Lung (tissue), 12 donors: ENCODE data around the gene ZNF425. TPM values are rescaled to one million over a fixed set of nuclear protein-coding genes. Genes with fewer than 3 reads are reported as not detected.

Source experiments
- ATAC-seq: fragments of 200-7000 bp; cut with Tn5 transposase; one replicate; pipeline ENCODE4 v1.9.1; 2020; ENCODE audit warnings: moderate number of reproducible peaks; ENCODE audit not compliant: insufficient read depth, low FRiP score
- DNase-seq, 3 donors: peaks; one replicate each; pipeline ENCODE4 v3.0.0-alpha.2; 2013 to 2017
- H3K27ac ChIP-seq, 2 donors: one replicate each; pipeline ENCODE4 v1.5.1; 2013; ENCODE audit warnings: mild to moderate bottlenecking in 2 of 2, moderate library complexity in 2 of 2, control low read depth in 1 of 2, inconsistent platforms in 1 of 2, low read depth in 1 of 2, low read length in 1 of 2
- H3K27me3 ChIP-seq, 3 donors: one replicate each; pipeline ENCODE4 v1.5.1; 2013; ENCODE audit warnings: low read length in 2 of 3; ENCODE audit not compliant: control insufficient read depth in 3 of 3, insufficient read depth in 3 of 3
- H3K36me3 ChIP-seq, 4 donors: one replicate each; pipeline ENCODE4 v1.5.1; 2013; ENCODE audit warnings: low read length in 4 of 4, mild to moderate bottlenecking in 1 of 4, moderate library complexity in 1 of 4; ENCODE audit not compliant: control insufficient read depth in 4 of 4, insufficient read depth in 4 of 4
- H3K4me1 ChIP-seq, 5 donors: one replicate each; pipeline ENCODE4 v1.5.1; 2013; ENCODE audit warnings: low read length in 5 of 5, mild to moderate bottlenecking in 2 of 5, moderate library complexity in 1 of 5; ENCODE audit not compliant: control insufficient read depth in 5 of 5, insufficient read depth in 5 of 5
- H3K4me3 ChIP-seq: one replicate; pipeline ENCODE4 v1.5.1; 2013; ENCODE audit warnings: mild to moderate bottlenecking, control low read depth, moderate library complexity
- H3K9ac ChIP-seq, 2 donors: one replicate each; pipeline ENCODE4 v1.5.1; 2013; ENCODE audit warnings: low read length in 2 of 2, control low read depth in 1 of 2; ENCODE audit not compliant: insufficient read depth in 1 of 2
- H3K9me3 ChIP-seq, 4 donors: one replicate each; pipeline ENCODE4 v1.5.1; 2013; ENCODE audit warnings: low read length in 3 of 4, mild to moderate bottlenecking in 1 of 4, moderate library complexity in 1 of 4; ENCODE audit not compliant: control insufficient read depth in 4 of 4, insufficient read depth in 3 of 4
- WGBS, 2 donors: extraction: QIAGEN DNeasy Blood & Tissue Kit; methylation state at CpG; one replicate each; pipeline ENCODE4 v1.1.7; 2013; 5-methylcytosine and 5-hydroxymethylcytosine counted together
- polyA plus RNA-seq, 2 donors: library from polyadenylated mRNA; stranded (reverse); fragments of 200-250 nt; gene quantifications; one replicate each; pipeline ENCODE4 v1.2.1, GENCODE V29; 2013
- total RNA-seq, 2 donors: library from RNA; depleted of rRNA in 1 of 2; stranded (reverse); fragments of >200 nt in 1 of 2; gene quantifications; one replicate each; pipeline ENCODE4 v1.2.1, GENCODE V29; 2014 to 2021
- TF ChIP-seq, protein P1 (sequence below): IDR thresholded peaks from 2 replicates; pipeline ENCODE4 v1.5.1; 2012; ENCODE audit warnings: mild to moderate bottlenecking; ENCODE audit errors: control extremely low read depth, extremely low read depth
- donor health status: control.
- donor health status: control.
- donor health status: Bipolar disorder and iron deficiency.
- donor health status: healthy.
- donor health status: DM: yes; HTN: yes; CAD: no.

The ZNF425 gene
- total and polyA plus RNA-seq, 4 donors: 0.55 to 2.8 (median 1.2) TPM

DNA sequence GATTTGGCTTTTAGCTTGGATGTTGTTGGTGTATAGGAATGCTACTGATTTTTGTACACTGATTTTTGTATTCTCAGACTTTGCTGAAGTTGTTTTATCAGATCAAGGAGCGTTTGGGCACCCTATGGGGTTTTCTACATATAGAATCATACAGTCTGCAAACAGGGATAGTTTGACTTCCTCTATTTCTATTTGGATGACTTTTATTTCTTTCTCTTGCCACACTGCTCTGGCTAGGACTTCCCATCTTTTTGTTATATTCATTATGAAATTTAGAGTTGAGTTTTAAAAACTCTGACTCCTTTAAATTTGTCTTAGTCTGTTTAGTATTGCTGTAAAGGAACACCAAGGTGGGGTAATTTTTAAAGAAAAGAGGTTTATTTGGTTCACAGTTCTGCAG, 40.3 kb downstream of the ZNF425 start:
- no peak for ATAC-seq
- Histone ChIP-seq H3K4me1 (peaks cover 0 to 5% (median 0%) of the 10 kb centered on the region in 5 donors), H3K4me3 (no peak overlapping the region), H3K27ac (no peak overlapping the region), H3K27me3 (no peaks in the 10 kb centered on the region), H3K9ac (no peak overlapping the region), H3K36me3 (no peaks in the 10 kb centered on the region), H3K9me3 (no peaks in the 10 kb centered on the region)
- DNase-seq: no peak
- TF ChIP-seq, protein P1, sequence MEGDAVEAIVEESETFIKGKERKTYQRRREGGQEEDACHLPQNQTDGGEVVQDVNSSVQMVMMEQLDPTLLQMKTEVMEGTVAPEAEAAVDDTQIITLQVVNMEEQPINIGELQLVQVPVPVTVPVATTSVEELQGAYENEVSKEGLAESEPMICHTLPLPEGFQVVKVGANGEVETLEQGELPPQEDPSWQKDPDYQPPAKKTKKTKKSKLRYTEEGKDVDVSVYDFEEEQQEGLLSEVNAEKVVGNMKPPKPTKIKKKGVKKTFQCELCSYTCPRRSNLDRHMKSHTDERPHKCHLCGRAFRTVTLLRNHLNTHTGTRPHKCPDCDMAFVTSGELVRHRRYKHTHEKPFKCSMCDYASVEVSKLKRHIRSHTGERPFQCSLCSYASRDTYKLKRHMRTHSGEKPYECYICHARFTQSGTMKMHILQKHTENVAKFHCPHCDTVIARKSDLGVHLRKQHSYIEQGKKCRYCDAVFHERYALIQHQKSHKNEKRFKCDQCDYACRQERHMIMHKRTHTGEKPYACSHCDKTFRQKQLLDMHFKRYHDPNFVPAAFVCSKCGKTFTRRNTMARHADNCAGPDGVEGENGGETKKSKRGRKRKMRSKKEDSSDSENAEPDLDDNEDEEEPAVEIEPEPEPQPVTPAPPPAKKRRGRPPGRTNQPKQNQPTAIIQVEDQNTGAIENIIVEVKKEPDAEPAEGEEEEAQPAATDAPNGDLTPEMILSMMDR: no peak
- 29 to 69% methylated on average over 1 of the region's 1 CpG for WGBS, 2 donors

GRCh38 chr7:149084407-149084806, 41.7 kb downstream of the ZNF425 start:
- Histone ChIP-seq H3K27me3 (no peaks in the 10 kb centered on the region), H3K36me3 (peaks cover 0 to 3% (median 0%) of the 10 kb centered on the region in 4 donors), H3K4me3 (no peak overlapping the region), H3K9me3 (no peaks in the 10 kb centered on the region), H3K9ac (no peak overlapping the region), H3K27ac (no peak overlapping the region), H3K4me1 (peaks cover 0 to 5% (median 0%) of the 10 kb centered on the region in 5 donors)
- WGBS, 2 donors: 94 to 99% methylated on average over 2 of the region's 2 CpGs
- DNase-seq (no peak), ATAC-seq (no peak)
- TF ChIP-seq, protein P1: no peak

DNA sequence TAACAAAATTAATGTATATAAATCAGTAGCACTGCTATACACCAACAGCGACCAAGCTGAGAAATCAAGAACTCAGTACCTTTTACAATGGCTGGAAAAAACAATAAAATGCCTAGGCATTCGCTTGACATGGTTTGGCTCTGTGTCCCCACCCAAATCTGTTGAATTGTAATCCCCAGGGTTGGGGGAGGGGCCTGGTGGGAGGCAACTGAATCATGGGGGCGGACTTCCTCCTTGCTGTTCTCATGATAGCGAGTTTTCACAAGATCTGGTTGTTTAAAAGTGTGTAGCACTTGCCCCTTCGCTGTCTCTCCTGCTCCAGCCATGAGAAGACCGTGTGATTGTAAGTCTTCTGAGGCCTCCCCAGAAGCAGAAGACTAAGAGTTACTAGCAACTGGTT, 44.2 kb downstream of the ZNF425 start:
- ATAC-seq (no peak), DNase-seq (no peak)
- Histone ChIP-seq H3K4me1 (peaks cover 0 to 3% (median 0%) of the 10 kb centered on the region in 5 donors), H3K27ac (no peak overlapping the region), H3K9me3 (no peaks in the 10 kb centered on the region), H3K4me3 (no peak overlapping the region), H3K27me3 (no peaks in the 10 kb centered on the region), H3K9ac (no peak overlapping the region), H3K36me3 (peaks cover 0 to 3% (median under 1%) of the 10 kb centered on the region in 4 donors)
- WGBS, 2 donors: 91 to 94% methylated on average over 6 of the region's 6 CpGs
- TF ChIP-seq, protein P1: no peak

DNA sequence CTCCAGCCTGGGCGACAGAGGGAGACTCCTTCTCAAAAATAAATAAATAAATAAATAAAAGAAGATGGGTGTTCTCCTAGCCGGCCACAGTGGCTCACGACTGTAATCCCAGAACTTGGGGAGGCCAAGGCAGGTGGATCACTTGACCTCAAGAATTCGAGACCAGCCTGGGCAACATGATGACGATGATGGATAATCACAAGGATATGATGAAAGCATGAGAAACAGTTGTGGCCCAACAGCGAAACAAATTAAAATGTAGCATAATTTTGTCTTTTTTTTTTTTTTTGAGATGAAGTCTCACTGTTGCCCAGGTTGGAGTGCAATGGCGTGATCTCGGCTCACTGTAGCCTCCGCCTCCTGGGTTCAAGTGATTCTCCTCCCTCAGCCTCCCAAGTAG, 48.5 kb downstream of the ZNF425 start:
- peaks cover 1 to 4% (median 3%) of the 10 kb centered on the region in 4 donors for H3K36me3 ChIP-seq
- TF ChIP-seq, protein P1: no peak
- no peaks in the 10 kb centered on the region for H3K27me3 ChIP-seq
- no peak overlapping the region for H3K27ac ChIP-seq
- no peaks in the 10 kb centered on the region for H3K4me1 ChIP-seq
- no peaks in the 10 kb centered on the region for H3K9me3 ChIP-seq
- no peak overlapping the region for H3K4me3 ChIP-seq
- ATAC-seq (no peak), DNase-seq (no peak)
- H3K9ac ChIP-seq: no peak overlapping the region
- 85 to 90% methylated on average over 9 of the region's 9 CpGs for WGBS, 2 donors
